MM.1S (cell line): ENCODE results near the gene PPP4R4.

Experiments
- DNase-seq: peaks from one replicate; pipeline ENCODE4 v3.0.0-alpha.2; 2015
- H2AFZ ChIP-seq: fragments of 300-600 bp; sonication (generic); 2 replicates; pipeline ENCODE4 v1.6.0; 2016; ENCODE audit warnings: antibody characterized with exemption, low read length
- H3F3A ChIP-seq: fragments of 300-600 bp; sonication (generic); 2 replicates; pipeline ENCODE4 v1.6.1; 2016; ENCODE audit warnings: mild to moderate bottlenecking, antibody characterized with exemption, low read length, moderate library complexity, mixed read lengths; ENCODE audit not compliant: insufficient read depth
- H3K27ac ChIP-seq: fragments of 300-600 bp; sonication (generic); 2 replicates; pipeline ENCODE4 v1.5.1; 2016; ENCODE audit warnings: mild to moderate bottlenecking, low read length
- H3K27me3 ChIP-seq: fragments of 300-600 bp; sonication (generic); replicated peaks from 2 replicates; pipeline ENCODE4 v1.6.0; 2016; ENCODE audit warnings: low read length; ENCODE audit not compliant: insufficient read depth
- H3K36me3 ChIP-seq: fragments of 300-600 bp; sonication (generic); replicated peaks from 2 replicates; pipeline ENCODE4 v1.6.1; 2016; ENCODE audit warnings: mild to moderate bottlenecking, low read length, mixed read lengths; ENCODE audit not compliant: insufficient read depth
- H3K4me1 ChIP-seq: fragments of 300-600 bp; sonication (generic); 2 replicates; pipeline ENCODE4 v1.6.1; 2016; ENCODE audit warnings: low read length, mixed read lengths
- H3K4me2 ChIP-seq: fragments of 300-600 bp; sonication (generic); 2 replicates; pipeline ENCODE4 v1.6.0; 2016; ENCODE audit warnings: low read depth, low read length
- H3K4me3 ChIP-seq: fragments of 300-600 bp; sonication (generic); 2 replicates; pipeline ENCODE4 v1.5.1; 2016; ENCODE audit warnings: low read length, mixed read lengths
- H3K79me2 ChIP-seq: fragments of 300-600 bp; sonication (generic); 2 replicates; pipeline ENCODE4 v1.6.1; 2016; ENCODE audit warnings: mixed run types, low read length, mixed read lengths
- H3K9ac ChIP-seq: fragments of 300-600 bp; sonication (generic); 2 replicates; pipeline ENCODE4 v1.6.1; 2016; ENCODE audit warnings: low read length, mixed read lengths
- H3K9me2 ChIP-seq: fragments of 300-600 bp; sonication (generic); replicated peaks from 2 replicates; pipeline ENCODE4 v1.6.1; 2016; ENCODE audit warnings: mild to moderate bottlenecking, low read length, mixed read lengths; ENCODE audit not compliant: insufficient read depth
- H3K9me3 ChIP-seq: fragments of 300-600 bp; sonication (generic); replicated peaks from 2 replicates; pipeline ENCODE4 v1.6.1; 2016; ENCODE audit warnings: mild to moderate bottlenecking, low read length, mixed read lengths; ENCODE audit not compliant: insufficient read depth
- H4K20me1 ChIP-seq: fragments of 300-600 bp; sonication (generic); 2 replicates; pipeline ENCODE4 v1.6.1; 2016; ENCODE audit warnings: mild to moderate bottlenecking, low read length, moderate library complexity, mixed read lengths; ENCODE audit not compliant: insufficient read depth
- CTCF ChIP-seq: fragments of 300-600 bp; sonication (generic); IDR thresholded peaks from 2 replicates; pipeline ENCODE4 v1.5.1; 2016; ENCODE audit warnings: antibody characterized with exemption, low read length, mixed read lengths
- EZH2 ChIP-seq: fragments of 300-600 bp; sonication (generic); optimal IDR thresholded peaks from 2 replicates; pipeline ENCODE3; 2017; ENCODE audit warnings: low read depth, mild to moderate bottlenecking, antibody characterized with exemption, low read length, mixed read lengths
- EZH2phosphoT487 ChIP-seq: fragments of 300-600 bp; sonication (generic); IDR thresholded peaks from 2 replicates; pipeline ENCODE4 v1.6.1; 2018; ENCODE audit warnings: antibody characterized with exemption, low read length

PPP4R4 gene

GRCh38 chr14:94173885-94174603, at the start of gene PPP4R4:
Gene PPP4R4, plus strand, starts transcription at chr14:94174322. Its CDS starts 144 bp downstream, at chr14:94174466.
- H3K27ac ChIP-seq = no peak within 1 kb of the TSS
- H3K9ac ChIP-seq = peak within 1 kb of the TSS; percentile 29; the same call in 1 of the 2 replicates
- H3K4me1 ChIP-seq = no peaks in the 10 kb centered on the region
- peak within 1 kb of the TSS; percentile 62 for H3K4me3 ChIP-seq
- H3F3A ChIP-seq = no peaks in the 10 kb centered on the region; the same call in 1 of the 2 replicates
- TF ChIP-seq EZH2 (no peak), CTCF (no peak), EZH2phosphoT487 (no peak)
- no peaks in the 10 kb centered on the region; the same call in 1 of the 2 replicates for H3K27me3 ChIP-seq
- H4K20me1 ChIP-seq = no peaks in the 10 kb centered on the region
- H3K9me2 ChIP-seq = no peaks in the 10 kb centered on the region
- peak; percentile 79 for DNase-seq
- no peaks in the 10 kb centered on the region for H3K79me2 ChIP-seq
- H2AFZ ChIP-seq = peak within 1 kb of the TSS; percentile 65; the same call in 1 of the 2 replicates
- H3K36me3 ChIP-seq = no peaks in the 10 kb centered on the region
- H3K4me2 ChIP-seq = peak within 1 kb of the TSS; percentile 79
- H3K9me3 ChIP-seq = no peaks in the 10 kb centered on the region

- H3K4me1 ChIP-seq = no peaks in the 10 kb centered on the region
- no peaks in the 10 kb centered on the region for H3K9me3 ChIP-seq
- H3K4me3 ChIP-seq = no peak overlapping the region
- no peaks in the 10 kb centered on the region for H4K20me1 ChIP-seq
- no peaks in the 10 kb centered on the region for H3K36me3 ChIP-seq
- H3K9ac ChIP-seq = no peak overlapping the region
- H3K27me3 ChIP-seq = no peaks in the 10 kb centered on the region
- no peak overlapping the region for H2AFZ ChIP-seq
- H3F3A ChIP-seq = no peaks in the 10 kb centered on the region
- no peak for DNase-seq
- H3K4me2 ChIP-seq = no peak overlapping the region
- H3K79me2 ChIP-seq = no peaks in the 10 kb centered on the region
- TF ChIP-seq EZH2 = no peak
- TF ChIP-seq EZH2phosphoT487 = no peak
- no peak for TF ChIP-seq CTCF
- H3K27ac ChIP-seq = no peak overlapping the region
- no peaks in the 10 kb centered on the region for H3K9me2 ChIP-seq
Measured at GRCh38 chr14:94124582-94125377, 49.3 kb upstream of the PPP4R4 start.

- no peaks in the 10 kb centered on the region for H3K9me3 ChIP-seq
- no peaks in the 10 kb centered on the region for H3K4me1 ChIP-seq
- H3K27me3 ChIP-seq = no peaks in the 10 kb centered on the region
- H3K4me3 ChIP-seq = no peak overlapping the region
- no peaks in the 10 kb centered on the region for H4K20me1 ChIP-seq
- TF ChIP-seq EZH2phosphoT487 = no peak
- TF ChIP-seq CTCF = no peak
- no peak for TF ChIP-seq EZH2
- DNase-seq = no peak
- H3K9ac ChIP-seq = no peak overlapping the region
- H3K4me2 ChIP-seq = no peak overlapping the region
- no peaks in the 10 kb centered on the region for H3K36me3 ChIP-seq
- H3K27ac ChIP-seq = no peak overlapping the region
- no peaks in the 10 kb centered on the region for H3K79me2 ChIP-seq
- no peaks in the 10 kb centered on the region for H3F3A ChIP-seq
- H3K9me2 ChIP-seq = no peaks in the 10 kb centered on the region
- H2AFZ ChIP-seq = no peak overlapping the region
Measured at GRCh38 chr14:94125659-94126418, 48.3 kb upstream of the PPP4R4 start.
